Motor neuron (in vitro differentiated cells): ENCODE measurements around the gene HADH. TPM values are rescaled to one million over a fixed set of nuclear protein-coding genes. Genes with fewer than 3 reads are reported as not detected.
"Not testable (repeated sequence)": the region's sequence is repeated elsewhere in the genome, so short reads cannot be mapped to it uniquely, and the experiment has no call there.

Source experiments
- ATAC-seq, 8 experiments: fragments of 200-7000 bp; cut with Tn5 transposase; replicated peaks in 6 of 8; 2 replicates each; pipeline ENCODE4 v1.8.0; 2021; ENCODE audit warnings: mild to moderate bottlenecking in 8 of 8, moderate library complexity in 8 of 8
- H3K27ac ChIP-seq, 2 donors: fragments of 250-450 bp; sonication (Bioruptor Pico); 2 replicates each; pipeline ENCODE4 v1.9.0; 2021; ENCODE audit warnings: antibody characterized with exemption in 2 of 2, mild to moderate bottlenecking in 2 of 2, moderate library complexity in 1 of 2
- H3K4me1 ChIP-seq, 2 donors: fragments of 250-450 bp; sonication (Bioruptor Pico); replicated peaks in 1 of 2; 2 replicates each; pipeline ENCODE4 v1.6.1; 2021; ENCODE audit warnings: antibody characterized with exemption in 2 of 2, mild to moderate bottlenecking in 2 of 2, moderate library complexity in 1 of 2
- H3K4me3 ChIP-seq, 5 donors: fragments of 250-450 bp; sonication (Bioruptor Pico); 2 replicates each; pipeline ENCODE4 v1.9.0; 2021; ENCODE audit warnings: antibody characterized with exemption in 5 of 5, mild to moderate bottlenecking in 5 of 5, moderate library complexity in 4 of 5
- WGBS, 10 experiments: fragments of 450-650 bp; shearing (Covaris generic); methylation state at CpG; one replicate each; pipeline ENCODE4 v1.0.0; 2022; 5-methylcytosine and 5-hydroxymethylcytosine counted together
- in situ Hi-C, 9 experiments: fragments of 400-800 bp; cut with MboI; loops; one replicate each; pipeline ENCODE4 v1.15.0; 2021; ENCODE audit warnings: low sequenced_read_pairs in 9 of 9, low pct_unique_long_range_greater_than_20kb in 2 of 9; ENCODE audit not compliant: unreplicated experiment in 9 of 9
- total RNA-seq, 8 experiments: library from RNA; unstranded; fragments of 300-600 nt; gene quantifications; 2 replicates each; pipeline versions ENCODE4 v1.2.3 to v1.2.4, GENCODE V29; 2022

HADH gene
- 10 to 100 TPM in 7 of 8 experiments, 1 to 10 TPM in 1; 7.0 to 49.2 (median 17.7) TPM for total RNA-seq

GRCh38 chr4:107989537-107990386 is at the start of gene HADH:
TSS of gene HADH (plus strand) at chr4:107989889. CDS start at chr4:107989933, 44 bp downstream.
- peak within 1 kb of the TSS; percentile 54 to 90 (median 82) for H3K4me3 ChIP-seq
- in situ Hi-C loops, result no loop called here
- peak within 1 kb of the TSS; percentile 51 to 70 for H3K27ac ChIP-seq
- ATAC-seq, result peak; percentile 97 to 99 (median 98)
- WGBS, 10 experiments, result 0% methylated on average over 1 to 17 of the region's 78 CpGs; no CpG with 5 or more reads in 5 of the 10 experiments
- peaks cover 6 to 18% of the 10 kb centered on the region in 2 donors for H3K4me1 ChIP-seq

- ATAC-seq, result no peak
- H3K4me1 ChIP-seq, result no peaks in the 10 kb centered on the region
- H3K27ac ChIP-seq, result no peak overlapping the region
- WGBS, 10 experiments, result 100% methylated on average over 1 to 3 of the region's 3 CpGs; no CpG with 5 or more reads in 5 of the 10 experiments
- no peak overlapping the region for H3K4me3 ChIP-seq
- in situ Hi-C loops, result no loop called here
Observed at GRCh38 chr4:107945809-107946208, 43.9 kb upstream of the HADH start.

GRCh38 chr4:107950746-107951540 is 38.7 kb upstream of the HADH start:
- 25 to 100% (median 96%) methylated on average over 1 to 2 of the region's 2 CpGs; no CpG with 5 or more reads in 1 of the 10 experiments for whole genome bisulfite sequencing, 10 experiments
- Histone ChIP-seq H3K27ac (no peak overlapping the region), H3K4me1 (no peaks in the 10 kb centered on the region), H3K4me3 (no peak overlapping the region)
- in situ Hi-C loops, result no loop called here
- ATAC-seq, result no peak

- Histone ChIP-seq H3K4me1 (no peaks in the 10 kb centered on the region), H3K27ac (no peak overlapping the region), H3K4me3 (no peak overlapping the region)
- peak in 2 of 8 experiments; percentile 24 to 35 for ATAC-seq
- in situ Hi-C loops, result no loop called here
Observed at GRCh38 chr4:107951551-107951950, 38.1 kb upstream of the HADH start.

GRCh38 chr4:107956011-107956410 is 33.7 kb upstream of the HADH start:
- H3K4me3 ChIP-seq, result no peak overlapping the region
- H3K27ac ChIP-seq, result no peak overlapping the region
- ATAC-seq, result no peak
- H3K4me1 ChIP-seq, result no peaks in the 10 kb centered on the region
- whole genome bisulfite sequencing, 10 experiments, result 10 to 100% (median 92%) methylated on average over 1 of the region's 1 CpG
- in situ Hi-C loops, result no loop called here

- H3K4me3 ChIP-seq, result no peak overlapping the region
- in situ Hi-C loops, result no loop called here
- no peaks in the 10 kb centered on the region for H3K4me1 ChIP-seq
- no peak overlapping the region for H3K27ac ChIP-seq
- WGBS, 10 experiments, result 33 to 100% (median 62%) methylated on average over 1 to 4 of the region's 4 CpGs; no CpG with 5 or more reads in 2 of the 10 experiments
- no peak for ATAC-seq
Observed at GRCh38 chr4:107966903-107967302, 22.8 kb upstream of the HADH start.

GRCh38 chr4:107967519-107967918 is 22.2 kb upstream of the HADH start:
- ATAC-seq, in situ Hi-C loops: not testable (repeated sequence)

GRCh38 chr4:107967921-107968320 is 21.8 kb upstream of the HADH start:
- H3K27ac ChIP-seq, ATAC-seq, H3K4me1 ChIP-seq, in situ Hi-C loops, H3K4me3 ChIP-seq: not testable (repeated sequence)
- WGBS, 10 experiments, result 43 to 100% (median 91%) methylated on average over 1 of the region's 1 CpG; no CpG with 5 or more reads in 1 of the 10 experiments

More at GRCh38 chr4:107967519-107967918, 22.2 kb upstream of the HADH start:
- not testable (repeated sequence) for H3K27ac ChIP-seq, H3K4me3 ChIP-seq, H3K4me1 ChIP-seq

- H3K4me3 ChIP-seq, result no peak overlapping the region
- ATAC-seq, result no peak
- no peak overlapping the region for H3K27ac ChIP-seq
- no peaks in the 10 kb centered on the region for H3K4me1 ChIP-seq
- in situ Hi-C loops, result no loop called here
- 59 to 100% (median 90%) methylated on average over 1 to 9 of the region's 12 CpGs for WGBS, 10 experiments
Observed at GRCh38 chr4:107970063-107970798, 19.5 kb upstream of the HADH start.

GRCh38 chr4:107972605-107973004 is 17.1 kb upstream of the HADH start:
- Histone ChIP-seq H3K4me3 (no peak overlapping the region), H3K27ac (no peak overlapping the region), H3K4me1 (no peaks in the 10 kb centered on the region)
- in situ Hi-C loops, result no loop called here
- ATAC-seq, result no peak

GRCh38 chr4:107974523-107974922 is 15.2 kb upstream of the HADH start:
- no peak for ATAC-seq
- in situ Hi-C loops, result no loop called here
- no peak overlapping the region for H3K27ac ChIP-seq
- no peaks in the 10 kb centered on the region for H3K4me1 ChIP-seq
- 37 to 92% (median 67%) methylated on average over 1 to 3 of the region's 3 CpGs; no CpG with 5 or more reads in 4 of the 10 experiments for WGBS, 10 experiments
- no peak overlapping the region for H3K4me3 ChIP-seq

GRCh38 chr4:107977482-107977881 is 12.2 kb upstream of the HADH start:
- Histone ChIP-seq H3K27ac (no peak overlapping the region), H3K4me3 (no peak overlapping the region), H3K4me1 (no peaks in the 10 kb centered on the region)
- in situ Hi-C loops, result no loop called here
- WGBS, 10 experiments, result 53 to 93% (median 75%) methylated on average over 3 to 4 of the region's 4 CpGs; no CpG with 5 or more reads in 1 of the 10 experiments
- no peak for ATAC-seq
